ENCODE data around the gene SYTL5. TPM values are rescaled to one million over a fixed set of nuclear protein-coding genes. Genes with fewer than 3 reads are reported as not detected.

The SYTL5 gene
- total RNA-seq, 6 experiments from 2014 or later, result 1.1 to 2.9 (median 2.4) TPM

GRCh38 chrX:38048886-38049285 lies 42.5 kb downstream of the SYTL5 start:
- DNase-seq (no peak), ATAC-seq (no peak)
- WGBS (ENCODE audit: insufficient coverage, low coverage, low lambda C conversion rate, missing lambda C conversion rate), result 73% methylated on average over 1 of the region's 1 CpG
- TF ChIP-seq POLR2A (IDR thresholded peaks at IDR 0.05), result no peak
- TF ChIP-seq CTCF (IDR thresholded peaks at IDR 0.05), result no peak
- intact Hi-C loops (cut with DNase I), result no loop called here
- H3K4me1 ChIP-seq, result no peaks in the 10 kb centered on the region
- H3K4me3 ChIP-seq, result no peak overlapping the region
- H3K27ac ChIP-seq, result no peak overlapping the region
- H3K9me3 ChIP-seq, result no peaks in the 10 kb centered on the region
- no peaks in the 10 kb centered on the region for H3K27me3 ChIP-seq
- H3K36me3 ChIP-seq, result no peaks in the 10 kb centered on the region

GRCh38 chrX:38050806-38051205 lies 44.5 kb downstream of the SYTL5 start:
- no peaks in the 10 kb centered on the region for H3K4me1 ChIP-seq

GRCh38 chrX:38052096-38052495 lies 45.7 kb downstream of the SYTL5 start:
- ATAC-seq (no peak), DNase-seq (no peak)
- Histone ChIP-seq H3K36me3 (no peaks in the 10 kb centered on the region), H3K27me3 (no peaks in the 10 kb centered on the region), H3K9me3 (no peaks in the 10 kb centered on the region), H3K4me3 (no peak overlapping the region), H3K4me1 (no peaks in the 10 kb centered on the region), H3K27ac (no peak overlapping the region)
- WGBS (ENCODE audit: insufficient coverage, low coverage, low lambda C conversion rate, missing lambda C conversion rate), result 64% methylated on average over 1 of the region's 1 CpG
- no peak for TF ChIP-seq CTCF (IDR thresholded peaks at IDR 0.05)
- TF ChIP-seq POLR2A (IDR thresholded peaks at IDR 0.05), result no peak
- intact Hi-C loops (cut with DNase I), result no loop called here

More at GRCh38 chrX:38050806-38051205, 44.5 kb downstream of the SYTL5 start:
- H3K27me3 ChIP-seq, result no peaks in the 10 kb centered on the region
- no peak for DNase-seq
- TF ChIP-seq POLR2A (IDR thresholded peaks at IDR 0.05), result no peak
- no peak for TF ChIP-seq CTCF (IDR thresholded peaks at IDR 0.05)
- ATAC-seq, result no peak
- WGBS (ENCODE audit: insufficient coverage, low coverage, low lambda C conversion rate, missing lambda C conversion rate), result 23% methylated on average over 1 of the region's 1 CpG
- intact Hi-C loops (cut with DNase I), result no loop called here
- H3K4me3 ChIP-seq, result no peak overlapping the region
- H3K36me3 ChIP-seq, result no peaks in the 10 kb centered on the region
- H3K9me3 ChIP-seq, result no peaks in the 10 kb centered on the region
- H3K27ac ChIP-seq, result no peak overlapping the region

GRCh38 chrX:38055170-38055847 lies 49.0 kb downstream of the SYTL5 start:
- Histone ChIP-seq H3K4me1 (no peaks in the 10 kb centered on the region), H3K36me3 (no peaks in the 10 kb centered on the region), H3K9me3 (no peaks in the 10 kb centered on the region), H3K27me3 (peaks cover 0 to 4% of the 10 kb centered on the region in 2 donors), H3K4me3 (no peak overlapping the region), H3K27ac (no peak overlapping the region)
- TF ChIP-seq CTCF (IDR thresholded peaks at IDR 0.05) (no peak), POLR2A (IDR thresholded peaks at IDR 0.05) (no peak)
- intact Hi-C loops (cut with DNase I), result no loop called here
- no peak for DNase-seq
- whole genome bisulfite sequencing (ENCODE audit: insufficient coverage, low coverage, low lambda C conversion rate, missing lambda C conversion rate), result 47% methylated on average over 4 of the region's 4 CpGs
- ATAC-seq, result peak; percentile 33 to 63 (median 50)
